ENCODE data around the gene POLR1E. TPM values are rescaled to one million over a fixed set of nuclear protein-coding genes. Genes with fewer than 3 reads are reported as not detected.

The POLR1E gene
- total and polyA plus RNA-seq, 12 donors, result 5.0 to 28.8 (median 17.5) TPM

DNA sequence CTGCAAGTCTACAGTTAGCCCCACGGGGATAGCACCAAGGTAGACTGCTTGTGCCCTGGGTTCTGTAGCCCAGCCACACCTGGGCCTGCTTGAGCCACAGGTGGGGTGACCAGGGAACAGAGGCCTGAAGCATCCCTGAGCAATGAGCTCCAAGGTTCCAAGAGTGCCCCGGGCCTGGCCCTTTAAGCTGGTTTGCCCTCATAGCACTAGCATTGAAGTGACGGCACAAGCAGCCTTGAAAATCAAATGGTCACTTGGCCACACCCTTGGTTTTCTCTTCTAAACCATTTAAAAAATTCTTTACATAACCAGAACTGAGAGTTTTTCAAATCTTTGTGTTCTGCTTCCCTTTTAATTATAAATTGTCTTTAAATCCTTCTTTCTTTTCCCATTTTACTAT, 65.7 kb downstream of the POLR1E start:
- Histone ChIP-seq H3K9me3 (no peaks in the 10 kb centered on the region), H3K4me3 (no peak overlapping the region), H3K4me1 (no peaks in the 10 kb centered on the region), H3K27me3 (no peaks in the 10 kb centered on the region), H3K27ac (no peak overlapping the region), H3K36me3 (no peaks in the 10 kb centered on the region)
- 86 to 94% methylated on average over 3 of the region's 3 CpGs for WGBS, 2 donors
- ATAC-seq, result no peak
- intact Hi-C loops (cut with DNase I), result no loop called here
- DNase-seq, result no peak
- TF ChIP-seq CTCF (IDR thresholded peaks at IDR 0.05), result no peak

DNA sequence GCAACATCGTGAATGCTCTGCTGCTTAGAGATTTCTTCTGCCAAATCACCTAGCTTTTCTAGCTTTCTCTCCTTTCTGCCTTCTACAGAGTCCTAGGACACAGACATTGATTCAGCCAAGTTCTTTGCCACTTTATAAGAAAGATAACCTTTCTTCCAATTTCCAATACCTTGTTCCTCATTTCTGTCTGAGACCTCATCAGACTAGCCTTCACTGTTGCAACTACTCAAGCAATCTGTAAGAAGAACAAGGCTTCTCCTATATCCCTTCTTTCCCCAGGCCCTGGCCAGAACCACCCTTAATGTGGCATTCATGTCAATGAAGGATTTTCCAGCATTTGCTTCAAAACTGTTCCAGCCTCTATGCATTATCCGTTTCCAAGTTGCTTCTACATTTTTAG, 66.1 kb downstream of the POLR1E start:
- Histone ChIP-seq H3K4me1 (no peaks in the 10 kb centered on the region), H3K36me3 (no peaks in the 10 kb centered on the region)

More for the DNA sequence above, 66.1 kb downstream of the POLR1E start:
- Histone ChIP-seq H3K9me3 (no peaks in the 10 kb centered on the region), H3K4me3 (no peak overlapping the region), H3K27ac (no peak overlapping the region), H3K27me3 (no peaks in the 10 kb centered on the region)
- intact Hi-C loops (cut with DNase I), result no loop called here
- no peak for DNase-seq
- ATAC-seq, result no peak
- 90 to 91% methylated on average over 2 of the region's 2 CpGs for whole genome bisulfite sequencing, 2 donors
- no peak for TF ChIP-seq CTCF (IDR thresholded peaks at IDR 0.05)

Other genes starting within 250 kb of the POLR1E start
- 100 to 1,000 TPM; 101 to 142 (median 114) TPM for gene GRHPR, start 63.3 kb upstream of the POLR1E start, total RNA-seq
- gene GRHPR, start 63.3 kb upstream of the POLR1E start, polyA plus RNA-seq, result 100 to 1,000 TPM in 1 of 2 donors, 10 to 100 TPM in 1; 61.5 to 151 TPM
- gene ZBTB5, start 20.5 kb upstream of the POLR1E start, total RNA-seq, result 1 to 10 TPM; 5.4 to 7.5 (median 6.3) TPM
- 1 to 10 TPM; 2.1 to 3.9 TPM for gene ZBTB5, start 20.5 kb upstream of the POLR1E start, polyA plus RNA-seq
- gene FBXO10, start 90.4 kb downstream of the POLR1E start, total RNA-seq, result 1 to 10 TPM; 4.8 to 7.4 (median 5.9) TPM
- 1 to 10 TPM; 2.3 to 3.3 TPM for gene FBXO10, start 90.4 kb downstream of the POLR1E start, polyA plus RNA-seq
- gene TOMM5, start 106.6 kb downstream of the POLR1E start, total RNA-seq, result 10 to 100 TPM; 45.7 to 62.9 (median 52.1) TPM
- gene TOMM5, start 106.6 kb downstream of the POLR1E start, polyA plus RNA-seq, result 100 to 1,000 TPM in 1 of 2 donors, 10 to 100 TPM in 1; 74.1 to 145 TPM
- 1 to 10 TPM in 3 of 10 donors, under 1 TPM in 7; 0.38 to 1.7 (median 0.67) TPM for gene FRMPD1, start 165.0 kb downstream of the POLR1E start, total RNA-seq
- gene FRMPD1, start 165.0 kb downstream of the POLR1E start, polyA plus RNA-seq, result under 1 TPM; 0.03 to 0.22 TPM

Data from heart right ventricle (tissue), 16 donors.